SU-DHL-6 (cell line): ENCODE data around the gene ZBTB16.

Source experiments
- H2AFZ ChIP-seq: fragments of 200-600 bp; sonication (generic); 2 replicates; pipeline ENCODE4 v1.6.1; 2014; ENCODE audit warnings: low read depth, mild to moderate bottlenecking, moderate library complexity, mixed read lengths, antibody characterized with exemption, low read length; ENCODE audit not compliant: severe bottlenecking
- H3F3A ChIP-seq: fragments of 200-600 bp; shearing (Covaris generic); 2 replicates; pipeline ENCODE4 v1.6.0; 2016; ENCODE audit warnings: antibody characterized with exemption, mild to moderate bottlenecking; ENCODE audit not compliant: insufficient read depth
- H3K27ac ChIP-seq: fragments of 200-600 bp; sonication (generic); 2 replicates; pipeline ENCODE4 v1.5.1; 2016; ENCODE audit warnings: low read depth, mild to moderate bottlenecking, low read length, moderate library complexity, mixed read lengths
- H3K27me3 ChIP-seq: fragments of 200-600 bp; sonication (generic), shearing (Covaris generic); 2 replicates; pipeline ENCODE4 v1.6.0; 2014; ENCODE audit warnings: mild to moderate bottlenecking, low read length
- H3K36me3 ChIP-seq: fragments of 200-600 bp; sonication (generic); 2 replicates; pipeline ENCODE4 v1.6.1; 2014; ENCODE audit warnings: mild to moderate bottlenecking, low read length, mixed read lengths
- H3K4me2 ChIP-seq: fragments of 300-600, 200-600 bp; shearing (Covaris generic), sonication (generic); 2 replicates; pipeline ENCODE4 v1.6.0; 2014; ENCODE audit warnings: low read length, low read depth, mild to moderate bottlenecking; ENCODE audit not compliant: poor library complexity, severe bottlenecking
- H3K4me3 ChIP-seq: fragments of 200-600 bp; sonication (generic); 2 replicates; pipeline ENCODE4 v1.5.1; 2014; ENCODE audit warnings: antibody characterized with exemption, low read length, mild to moderate bottlenecking, mixed read lengths; ENCODE audit not compliant: insufficient read depth, poor library complexity, severe bottlenecking
- H3K79me2 ChIP-seq: fragments of 200-600 bp; sonication (generic); 2 replicates; pipeline ENCODE4 v1.6.1; 2014; ENCODE audit warnings: mild to moderate bottlenecking, low read length, moderate library complexity; ENCODE audit not compliant: insufficient read depth
- H3K9ac ChIP-seq: fragments of 200-600 bp; sonication (generic); 2 replicates; pipeline ENCODE4 v1.7.0; 2014; ENCODE audit warnings: mild to moderate bottlenecking, low read length
- H3K9me2 ChIP-seq: fragments of 200-600 bp; sonication (generic); replicated peaks from 2 replicates; pipeline ENCODE4 v1.6.1; 2014; ENCODE audit warnings: low read length; ENCODE audit not compliant: insufficient read depth
- H3K9me3 ChIP-seq: fragments of 200-600 bp; sonication (generic); 2 replicates; pipeline ENCODE4 v1.6.1; 2014; ENCODE audit warnings: low read length, mixed read lengths; ENCODE audit not compliant: insufficient read depth
- H4K20me1 ChIP-seq: fragments of 200-600 bp; sonication (generic); 2 replicates; pipeline ENCODE4 v1.6.1; 2014; ENCODE audit warnings: low read depth, mild to moderate bottlenecking, antibody characterized with exemption, low read length, moderate library complexity, mixed read lengths
- CTCF ChIP-seq: fragments of 200-600 bp; sonication (generic); IDR thresholded peaks from one replicate; pipeline ENCODE4 v1.5.1; 2017; ENCODE audit warnings: antibody characterized with exemption, mild to moderate bottlenecking, low read length, moderate library complexity; ENCODE audit not compliant: insufficient read depth, poor library complexity, severe bottlenecking
- EZH2phosphoT487 ChIP-seq: fragments of 200-600 bp; sonication (generic), shearing (Covaris generic); conservative IDR thresholded peaks from 2 replicates; pipeline ENCODE4 v1.6.1; 2018; ENCODE audit warnings: mild to moderate bottlenecking, antibody characterized with exemption, low read length, moderate library complexity, mixed read lengths

Gene ZBTB16

DNA sequence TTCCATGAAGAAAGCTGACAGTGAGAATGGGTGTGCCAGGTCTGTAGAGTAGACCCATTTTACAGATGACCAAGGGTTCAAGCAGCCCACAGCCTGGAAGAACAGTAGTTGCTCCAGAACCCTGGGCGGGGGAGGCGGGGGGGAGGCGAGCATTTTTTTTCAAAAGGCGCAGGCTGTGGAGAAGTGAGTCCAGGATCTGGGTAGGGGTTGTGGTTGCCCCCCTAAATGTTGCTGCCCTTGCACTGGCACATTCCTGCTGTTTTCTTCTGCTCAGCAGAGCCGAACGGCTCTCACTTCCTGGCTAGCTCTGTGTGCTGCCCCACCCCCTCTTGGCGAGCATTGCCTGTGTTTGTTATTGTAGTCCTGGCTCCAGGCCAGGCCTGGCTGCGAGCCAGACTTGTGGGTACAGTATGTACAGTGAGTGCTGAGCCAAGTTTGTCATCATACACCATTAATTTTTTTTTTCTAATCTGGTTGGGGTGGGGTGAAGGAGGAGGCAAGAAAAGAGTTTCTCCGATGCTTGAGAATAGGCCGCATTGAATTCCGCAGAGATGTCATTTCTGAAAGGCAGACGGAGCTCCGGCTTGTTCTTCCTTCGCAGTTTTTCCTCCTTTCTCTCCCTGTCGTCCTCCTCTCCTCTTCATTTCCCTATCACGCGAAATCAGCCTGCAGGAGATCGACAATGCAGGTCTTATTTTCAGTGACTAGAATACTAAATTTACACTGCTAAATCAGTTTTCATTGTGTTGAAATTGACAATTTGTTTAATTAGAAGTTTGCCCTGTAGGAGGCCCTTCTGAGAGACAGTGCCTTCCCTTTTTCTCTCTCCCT is 100.5 kb downstream of the ZBTB16 start:
- no peaks in the 10 kb centered on the region for H4K20me1 ChIP-seq
- no peaks in the 10 kb centered on the region for H3K9me2 ChIP-seq
- no peak overlapping the region for H3K9ac ChIP-seq
- H3K4me3 ChIP-seq = no peak overlapping the region
- H3K9me3 ChIP-seq = no peaks in the 10 kb centered on the region
- no peaks in the 10 kb centered on the region for H3F3A ChIP-seq
- no peaks in the 10 kb centered on the region for H3K27me3 ChIP-seq
- no peak overlapping the region for H2AFZ ChIP-seq
- H3K79me2 ChIP-seq = no peaks in the 10 kb centered on the region
- H3K27ac ChIP-seq = no peak overlapping the region
- H3K4me2 ChIP-seq = peak overlapping the region; percentile 54
- no peak for TF ChIP-seq CTCF
- no peak for TF ChIP-seq EZH2phosphoT487
- no peaks in the 10 kb centered on the region for H3K36me3 ChIP-seq

DNA sequence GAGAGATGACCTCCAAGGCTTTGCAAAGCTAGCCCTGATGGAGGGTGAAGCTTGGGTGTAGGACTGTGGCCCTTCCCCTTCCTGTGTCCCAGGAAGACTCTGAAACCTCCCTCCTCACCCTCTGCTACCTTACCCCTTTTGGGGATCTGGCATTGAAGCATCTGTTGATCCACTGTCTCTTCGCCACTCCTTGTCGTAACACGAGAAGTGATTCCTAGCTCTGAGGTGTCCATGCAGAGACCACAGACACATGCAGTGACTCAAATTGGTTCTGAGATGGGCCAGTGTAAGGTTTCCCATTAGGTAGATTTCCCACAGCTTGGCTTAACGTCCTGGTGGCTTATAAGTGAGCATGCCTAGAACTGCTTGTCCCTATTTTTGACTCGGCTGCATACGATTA is 101.4 kb downstream of the ZBTB16 start:
- Histone ChIP-seq H3F3A (no peaks in the 10 kb centered on the region), H3K9me2 (no peaks in the 10 kb centered on the region), H3K9ac (no peak overlapping the region), H4K20me1 (no peaks in the 10 kb centered on the region), H3K27me3 (no peaks in the 10 kb centered on the region), H2AFZ (no peak overlapping the region), H3K4me2 (no peak overlapping the region), H3K4me3 (no peak overlapping the region), H3K9me3 (no peaks in the 10 kb centered on the region), H3K27ac (no peak overlapping the region), H3K36me3 (no peaks in the 10 kb centered on the region), H3K79me2 (no peaks in the 10 kb centered on the region)
- TF ChIP-seq CTCF (no peak), EZH2phosphoT487 (no peak)

- Histone ChIP-seq H4K20me1 (no peaks in the 10 kb centered on the region), H3K4me3 (no peak overlapping the region), H3K4me2 (no peak overlapping the region), H3K27ac (no peak overlapping the region), H3K9me2 (no peaks in the 10 kb centered on the region), H3K9me3 (no peaks in the 10 kb centered on the region), H2AFZ (no peak overlapping the region), H3K36me3 (no peaks in the 10 kb centered on the region), H3K9ac (no peak overlapping the region), H3K27me3 (no peaks in the 10 kb centered on the region), H3K79me2 (no peaks in the 10 kb centered on the region), H3F3A (0 out of 2 replicates have a peak, but pooled peaks cover 2% of the 10 kb centered on the region)
- TF ChIP-seq CTCF (no peak), EZH2phosphoT487 (no peak)
Measured at GRCh38 chr11:114161486-114162250, 102.2 kb downstream of the ZBTB16 start.
